Smooth muscle cell of the brain vasculature (primary cell): ENCODE data around the gene SHMT1.

Source experiments
- DNase-seq: peaks from one replicate; pipeline ENCODE4 v3.0.0-alpha.2; 2012; ENCODE audit warnings: low read depth, low spot score

The SHMT1 gene

GRCh38 chr17:18285296-18285695 is 78.1 kb downstream of the SHMT1 start:
- no peak for DNase-seq

- DNase-seq, result no peak
Measured at GRCh38 chr17:18281788-18282187, 81.6 kb downstream of the SHMT1 start.

- DNase-seq, result no peak
Measured at GRCh38 chr17:18280766-18281371, 82.5 kb downstream of the SHMT1 start.

GRCh38 chr17:18280249-18280648 is 83.1 kb downstream of the SHMT1 start:
- DNase-seq, result no peak

- no peak for DNase-seq
Measured at GRCh38 chr17:18278867-18279266, 84.5 kb downstream of the SHMT1 start.
